ENCODE data around the gene IFT122. TPM values are rescaled to one million over a fixed set of nuclear protein-coding genes. Genes with fewer than 3 reads are reported as not detected.

IFT122 gene
- total and polyA plus RNA-seq, 12 donors = 15.7 to 38.4 (median 23.6) TPM

DNA sequence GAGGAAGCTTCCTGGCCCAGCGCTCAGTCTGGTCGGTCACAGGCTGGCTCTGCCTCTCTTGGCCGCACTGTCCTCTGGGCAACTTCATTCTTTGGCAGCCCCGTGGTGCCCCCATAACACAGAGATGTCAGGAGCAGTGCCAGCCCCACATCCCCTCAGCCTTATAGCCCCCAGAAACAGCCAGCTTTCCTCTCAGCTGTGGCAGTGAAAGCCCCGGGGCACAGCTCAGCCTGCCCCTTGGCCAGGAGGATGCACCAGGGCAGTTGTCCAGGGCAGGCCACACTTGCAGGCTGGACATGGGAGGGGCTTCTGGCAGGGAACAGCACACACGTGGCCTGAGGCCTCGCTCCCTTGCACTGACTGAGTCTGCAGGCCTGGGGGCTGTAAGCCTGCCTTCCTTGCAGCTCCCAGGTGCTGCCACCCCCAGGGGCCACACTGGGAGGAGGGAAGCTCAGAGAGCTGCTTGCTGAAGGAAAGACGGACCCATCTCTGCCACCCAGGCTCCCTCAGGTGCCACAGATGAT, 78.1 kb downstream of the IFT122 start:
- no peaks in the 10 kb centered on the region for H3K27me3 ChIP-seq
- peaks cover 0 to 15% of the 10 kb centered on the region in 2 donors for H3K36me3 ChIP-seq (replicated peaks in 1 of 2)
- intact Hi-C loops (cut with DNase I) = no loop called here
- H3K4me1 ChIP-seq (replicated peaks in 1 of 2) = no peaks in the 10 kb centered on the region
- no peak overlapping the region for H3K4me3 ChIP-seq
- no peak overlapping the region for H3K27ac ChIP-seq
- 80 to 93% (median 89%) methylated on average over 2 to 8 of the region's 8 CpGs for WGBS, 4 donors
- no peak for TF ChIP-seq CTCF (IDR thresholded peaks at IDR 0.05)
- TF ChIP-seq POLR2A (IDR thresholded peaks at IDR 0.05) = no peak
- H3K9me3 ChIP-seq (replicated peaks in 1 of 3) = no peaks in the 10 kb centered on the region
- DNase-seq = no peak

DNA sequence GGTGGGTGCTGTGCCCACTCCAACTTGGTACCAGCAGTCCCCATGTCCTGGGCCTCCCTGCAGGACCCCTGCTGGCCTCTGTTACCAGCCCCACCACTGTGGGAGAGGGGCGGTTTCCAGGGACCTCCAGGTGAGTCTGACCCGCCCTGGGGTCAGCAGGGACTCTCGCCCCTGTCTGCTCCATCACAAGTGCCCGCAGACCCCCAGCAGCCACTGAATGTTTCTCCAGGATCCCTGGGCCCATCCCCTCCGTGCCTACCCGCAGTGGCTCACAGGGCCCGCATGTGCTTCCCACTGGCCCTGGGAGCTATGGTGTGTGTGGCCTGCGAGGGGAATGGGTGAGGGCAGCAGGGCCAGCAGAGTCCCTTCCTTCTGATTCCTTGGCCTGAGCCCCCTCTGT, 78.6 kb downstream of the IFT122 start:
- Histone ChIP-seq H3K4me3 (no peak overlapping the region), H3K9me3 (replicated peaks in 1 of 3) (no peaks in the 10 kb centered on the region), H3K27me3 (no peaks in the 10 kb centered on the region), H3K36me3 (replicated peaks in 1 of 2) (peaks cover 0 to 13% of the 10 kb centered on the region in 2 donors), H3K4me1 (replicated peaks in 1 of 2) (no peaks in the 10 kb centered on the region), H3K27ac (no peak overlapping the region)
- TF ChIP-seq POLR2A (IDR thresholded peaks at IDR 0.05) (no peak), CTCF (IDR thresholded peaks at IDR 0.05) (no peak)
- DNase-seq = no peak
- intact Hi-C loops (cut with DNase I) = no loop called here
- 97 to 100% (median 97%) methylated on average over 2 to 8 of the region's 8 CpGs for WGBS, 4 donors

DNA sequence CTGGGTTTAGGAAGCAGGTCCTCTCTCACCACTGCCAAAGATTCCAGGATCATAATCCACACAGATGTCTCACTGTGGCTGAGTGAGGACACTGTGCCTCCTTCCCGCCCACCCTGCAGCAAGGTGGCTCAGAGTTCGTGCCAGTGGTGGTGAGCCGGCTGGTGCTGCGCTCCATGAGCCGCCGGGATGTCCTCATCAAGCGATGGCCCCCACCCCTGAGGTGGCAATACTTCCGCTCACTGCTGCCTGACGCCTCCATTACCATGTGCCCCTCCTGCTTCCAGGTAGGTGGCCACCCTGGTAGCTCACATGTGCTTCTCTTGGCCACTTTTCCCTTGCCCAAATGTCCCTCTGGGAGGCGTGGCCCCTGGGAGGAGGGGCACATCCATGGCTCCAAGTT, 79.4 kb downstream of the IFT122 start:
- TF ChIP-seq POLR2A (IDR thresholded peaks at IDR 0.05) = no peak
- TF ChIP-seq CTCF (IDR thresholded peaks at IDR 0.05) = no peak
- H3K27ac ChIP-seq = no peak overlapping the region
- H3K4me1 ChIP-seq (replicated peaks in 1 of 2) = no peaks in the 10 kb centered on the region
- peaks cover 0 to 5% of the 10 kb centered on the region in 2 donors for H3K36me3 ChIP-seq (replicated peaks in 1 of 2)
- no peak for DNase-seq
- H3K27me3 ChIP-seq = no peaks in the 10 kb centered on the region
- 96 to 100% (median 99%) methylated on average over 4 to 10 of the region's 10 CpGs for WGBS, 4 donors
- H3K4me3 ChIP-seq = no peak overlapping the region
- intact Hi-C loops (cut with DNase I) = no loop called here
- H3K9me3 ChIP-seq (replicated peaks in 1 of 3) = no peaks in the 10 kb centered on the region

- Histone ChIP-seq H3K4me3 (no peak overlapping the region), H3K27me3 (no peaks in the 10 kb centered on the region), H3K27ac (no peak overlapping the region), H3K9me3 (replicated peaks in 1 of 3) (no peaks in the 10 kb centered on the region), H3K4me1 (replicated peaks in 1 of 2) (no peaks in the 10 kb centered on the region), H3K36me3 (replicated peaks in 1 of 2) (peaks cover 0 to 5% of the 10 kb centered on the region in 2 donors)
- WGBS, 4 donors = 92 to 97% (median 93%) methylated on average over 12 to 15 of the region's 15 CpGs
- DNase-seq = no peak
- TF ChIP-seq POLR2A (IDR thresholded peaks at IDR 0.05) (no peak), CTCF (IDR thresholded peaks at IDR 0.05) (no peak)
- intact Hi-C loops (cut with DNase I) = no loop called here
Measured at GRCh38 chr3:129519896-129520715, 80.1 kb downstream of the IFT122 start.
